ENCODE results near the gene PLEKHG4B.

PLEKHG4B gene

GRCh38 chr5:188488-189481 is 96.8 kb downstream of the PLEKHG4B start:
- peak; percentile 95 for DNase-seq (ENCODE audit: extremely low spot score)
- CTCF ChIA-PET: interaction anchor here (0.6 to 2.8 kb wide), 26 partner anchors 9 to 980 kb away, joined by 3 to 17 read pairs (median 4); partner anchors contain the start of genes CCDC127, PDCD6 and SDHA
- TF ChIP-seq CTCF (IDR thresholded peaks at IDR 0.05; ENCODE audit: control extremely low read depth, extremely low read depth, low read depth, missing control alignments): peak; percentile 93
- POLR2A ChIA-PET: interaction anchor here (0.6 to 1.1 kb wide), 2 partner anchors 82 to 88 kb away, joined by 3 to 5 read pairs; partner anchors contain the start of gene PDCD6

- DNase-seq (ENCODE audit: extremely low spot score): no peak
- TF ChIP-seq CTCF (IDR thresholded peaks at IDR 0.05; ENCODE audit: control extremely low read depth, extremely low read depth, low read depth, missing control alignments): no peak
- POLR2A ChIA-PET: no interaction called here
- CTCF ChIA-PET: interaction anchor here (1.4 to 2.8 kb wide), 3 partner anchors 10 to 29 kb away, joined by 6 to 17 read pairs (median 13); partner anchors contain the start of genes CCDC127 and SDHA
Observed at GRCh38 chr5:189486-189885, 97.5 kb downstream of the PLEKHG4B start.

- DNase-seq (ENCODE audit: extremely low spot score): no peak
- ChIA-PET CTCF (interaction anchor here (1.1 kb wide), 1 partner anchor 713 kb away, joined by 3 read pairs; no protein-coding TSS in a partner anchor), POLR2A (no interaction called here)
- no peak for TF ChIP-seq CTCF (IDR thresholded peaks at IDR 0.05; ENCODE audit: control extremely low read depth, extremely low read depth, low read depth, missing control alignments)
Observed at GRCh38 chr5:189976-190365, 98.0 kb downstream of the PLEKHG4B start.

- no peak for TF ChIP-seq CTCF (IDR thresholded peaks at IDR 0.05; ENCODE audit: control extremely low read depth, extremely low read depth, low read depth, missing control alignments)
- POLR2A ChIA-PET: no interaction called here
- CTCF ChIA-PET: interaction anchor here (1.1 to 1.2 kb wide), 2 partner anchors 12 to 712 kb away, joined by 3 read pairs; no protein-coding TSS in a partner anchor
- DNase-seq (ENCODE audit: extremely low spot score): no peak
Observed at GRCh38 chr5:190366-191035, 98.5 kb downstream of the PLEKHG4B start.

GRCh38 chr5:191036-191948 is 99.3 kb downstream of the PLEKHG4B start, which contains the start of gene LRRC14B:
Gene LRRC14B, plus strand, starts transcription at chr5:191495. Its CDS starts 44 bp downstream, at chr5:191539.
- no peak for TF ChIP-seq CTCF (IDR thresholded peaks at IDR 0.05; ENCODE audit: control extremely low read depth, extremely low read depth, low read depth, missing control alignments)
- POLR2A ChIA-PET: no interaction called here
- DNase-seq (ENCODE audit: extremely low spot score): peak; percentile 55
- CTCF ChIA-PET: interaction anchor here (1.0 to 1.2 kb wide), 3 partner anchors 11 to 713 kb away, joined by 3 read pairs; no protein-coding TSS in a partner anchor
